Adrenal gland (tissue), 12 donors: Measurements from ENCODE around the gene CHN2. TPM values are rescaled to one million over a fixed set of nuclear protein-coding genes. Genes with fewer than 3 reads are reported as not detected.

Source experiments
- DNase-seq, 7 donors: peaks; one replicate each; pipeline ENCODE4 v3.0.0-alpha.2; 2019 to 2020
- H3K27ac ChIP-seq, 5 donors: fragments of 200-600 bp; sonication (generic) in 4 of 5; 1 replicate in 3 of 5; 2 replicates in 2 of 5; pipeline versions ENCODE4 v1.5.1 to v1.8.0; 2016 to 2020; ENCODE audit warnings: mild to moderate bottlenecking in 1 of 5
- H3K27me3 ChIP-seq: fragments of 200-600 bp; 2 replicates; pipeline ENCODE4 v1.8.0; 2021
- H3K36me3 ChIP-seq, 2 donors: fragments of 200-600 bp; replicated peaks in 1 of 2; 1 replicate in 1 of 2; 2 replicates in 1 of 2; pipeline versions ENCODE4 v1.5.1 to v1.8.0; 2018 to 2022
- H3K4me1 ChIP-seq, 2 donors: fragments of 200-600 bp; replicated peaks in 1 of 2; 1 replicate in 1 of 2; 2 replicates in 1 of 2; pipeline versions ENCODE4 v1.5.1 to v1.8.0; 2018 to 2021
- H3K4me3 ChIP-seq, 4 donors: fragments of 200-600 bp; sonication (generic) in 3 of 4; one replicate each; pipeline ENCODE4 v1.5.1; 2016 to 2018
- H3K9me3 ChIP-seq, 3 donors: fragments of 200-600 bp; sonication (generic) in 1 of 3; replicated peaks in 1 of 3; 1 replicate in 2 of 3; 2 replicates in 1 of 3; pipeline versions ENCODE4 v1.5.1 to v1.8.0; 2016 to 2021
- POLR2A ChIP-seq, 2 donors: fragments of 450-650 bp; IDR thresholded peaks; one replicate each; pipeline ENCODE4 v1.6.1; 2017; ENCODE audit warnings: antibody characterized with exemption in 2 of 2, mild to moderate bottlenecking in 2 of 2, moderate library complexity in 1 of 2
- WGBS, 4 donors: extraction: QIAGEN DNeasy Blood & Tissue Kit in 2 of 4; methylation state at CpG; one replicate each; pipeline versions ENCODE4 v1.1.5 to v1.1.7; 2013 to 2017; 5-methylcytosine and 5-hydroxymethylcytosine counted together
- intact Hi-C, 2 donors: fragments of 100-400 bp; cut with DNase I; formaldehyde crosslinking; loops; one replicate each; pipeline versions ENCODE4 v1.14.1 to v1.15.0; 2022 to 2023
- polyA plus RNA-seq, 3 donors: library from polyadenylated mRNA; stranded (reverse); fragments of 200-250 nt in 2 of 3; fragments of 350-450 nt in 1 of 3; fragmentation: Illumina TruSeq in 1 of 3; extraction: RNeasy Lipid Tissue Mini Kit (QIAGEN cat#74804) in 1 of 3; gene quantifications; one replicate each; pipeline ENCODE4 v1.2.3, GENCODE V29; 2013 to 2014
- total RNA-seq, 9 donors: library from RNA; depleted of rRNA in 4 of 9; stranded (reverse); fragments of >200 nt in 4 of 9; fragments of 120-200 nt in 1 of 9; fragmentation: NEBNext Ultra II Directional in 1 of 9; extraction: Animal tissue kit (Norgen Biotek cat#: 25700) in 1 of 9; gene quantifications; one replicate each; pipeline versions ENCODE4 v1.1.0 to v1.2.4, GENCODE V29; 2013 to 2023
- TF ChIP-seq, protein P1 (sequence below), 6 experiments: fragments of 450-650 bp in 4 of 6; fragments of 200-600 bp in 2 of 6; sonication (generic) in 1 of 6; IDR thresholded peaks; 1 replicate in 5 of 6; 2 replicates in 1 of 6; pipeline versions ENCODE4 v1.5.1 to v1.8.0; 2016 to 2021; ENCODE audit warnings: antibody characterized with exemption in 6 of 6, mild to moderate bottlenecking in 2 of 6, moderate library complexity in 1 of 6
- donor health status: healthy with polysubstance abuse.
- donor health status: Bipolar disorder and iron deficiency.
- donor health status: DM: yes; HTN: yes; CAD: no.
- donor health status: DM: no; HTN: no; CAD: no.
- donor health status: DM: no; HTN: no; CAD: no.
- donor health status: DM: yes; HTN: yes; CAD: no.

The CHN2 gene
- total and polyA plus RNA-seq, 12 donors = 2.7 to 35.4 (median 11.5) TPM

DNA sequence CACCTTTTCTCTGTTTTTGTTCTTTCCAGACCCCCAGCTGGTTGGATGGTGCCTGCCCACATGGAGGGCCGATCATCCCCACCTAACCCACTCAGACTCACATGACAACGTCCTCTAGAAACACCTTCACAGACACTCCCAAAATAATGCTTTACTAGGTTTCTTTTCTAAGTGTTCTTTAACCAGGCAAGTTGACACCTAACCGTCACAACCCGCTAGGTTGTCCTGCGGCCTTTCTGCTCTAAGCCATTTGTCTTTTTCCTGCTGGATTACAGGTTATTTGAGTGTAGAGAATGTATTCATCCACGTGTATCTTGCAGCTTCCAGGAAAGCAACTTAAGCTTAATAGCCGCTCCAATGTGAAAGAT lies 54.8 kb downstream of the CHN2 start:
- no peak overlapping the region for H3K4me3 ChIP-seq
- H3K27ac ChIP-seq = peak overlapping the region in 1 of 5 donors; percentile 74
- WGBS, 4 donors = 89 to 96% (median 93%) methylated on average over 7 of the region's 7 CpGs
- no peaks in the 10 kb centered on the region for H3K36me3 ChIP-seq
- peaks cover 10 to 13% of the 10 kb centered on the region in 2 donors for H3K4me1 ChIP-seq
- intact Hi-C loops = no loop called here
- no peak for TF ChIP-seq POLR2A (IDR thresholded peaks at IDR 0.05)
- H3K9me3 ChIP-seq = no peaks in the 10 kb centered on the region
- no peaks in the 10 kb centered on the region for H3K27me3 ChIP-seq
- no peak for DNase-seq

DNA sequence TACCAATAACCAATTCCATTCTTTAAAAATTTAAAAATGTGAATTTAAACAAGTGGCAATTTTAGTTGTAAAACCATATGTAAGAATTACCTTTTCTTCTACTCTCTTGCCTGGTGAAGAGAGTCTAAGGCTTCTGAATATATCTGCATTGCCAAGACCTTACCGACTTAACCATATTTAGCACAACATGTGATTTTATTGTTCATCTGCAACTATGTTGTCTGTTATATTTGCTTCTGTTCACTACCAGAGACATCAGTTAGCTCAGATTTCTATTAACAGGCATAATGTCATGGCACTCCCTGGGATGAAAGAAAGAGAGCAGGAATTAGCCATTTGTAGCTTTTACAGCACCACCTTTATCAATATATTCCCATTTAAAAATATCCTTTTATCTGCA lies 55.3 kb downstream of the CHN2 start:
- H3K4me3 ChIP-seq = no peak overlapping the region
- no peaks in the 10 kb centered on the region for H3K9me3 ChIP-seq
- H3K27me3 ChIP-seq = no peaks in the 10 kb centered on the region
- no peak for DNase-seq
- no peak for TF ChIP-seq POLR2A (IDR thresholded peaks at IDR 0.05)
- TF ChIP-seq, protein P1, sequence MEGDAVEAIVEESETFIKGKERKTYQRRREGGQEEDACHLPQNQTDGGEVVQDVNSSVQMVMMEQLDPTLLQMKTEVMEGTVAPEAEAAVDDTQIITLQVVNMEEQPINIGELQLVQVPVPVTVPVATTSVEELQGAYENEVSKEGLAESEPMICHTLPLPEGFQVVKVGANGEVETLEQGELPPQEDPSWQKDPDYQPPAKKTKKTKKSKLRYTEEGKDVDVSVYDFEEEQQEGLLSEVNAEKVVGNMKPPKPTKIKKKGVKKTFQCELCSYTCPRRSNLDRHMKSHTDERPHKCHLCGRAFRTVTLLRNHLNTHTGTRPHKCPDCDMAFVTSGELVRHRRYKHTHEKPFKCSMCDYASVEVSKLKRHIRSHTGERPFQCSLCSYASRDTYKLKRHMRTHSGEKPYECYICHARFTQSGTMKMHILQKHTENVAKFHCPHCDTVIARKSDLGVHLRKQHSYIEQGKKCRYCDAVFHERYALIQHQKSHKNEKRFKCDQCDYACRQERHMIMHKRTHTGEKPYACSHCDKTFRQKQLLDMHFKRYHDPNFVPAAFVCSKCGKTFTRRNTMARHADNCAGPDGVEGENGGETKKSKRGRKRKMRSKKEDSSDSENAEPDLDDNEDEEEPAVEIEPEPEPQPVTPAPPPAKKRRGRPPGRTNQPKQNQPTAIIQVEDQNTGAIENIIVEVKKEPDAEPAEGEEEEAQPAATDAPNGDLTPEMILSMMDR (IDR thresholded peaks at IDR 0.05) = no peak
- no peak overlapping the region for H3K27ac ChIP-seq
- intact Hi-C loops = no loop called here
- WGBS, 4 donors = 79 to 96% (median 87%) methylated on average over 1 of the region's 1 CpG
- no peaks in the 10 kb centered on the region for H3K36me3 ChIP-seq
- H3K4me1 ChIP-seq = peaks cover 14 to 16% of the 10 kb centered on the region in 2 donors

DNA sequence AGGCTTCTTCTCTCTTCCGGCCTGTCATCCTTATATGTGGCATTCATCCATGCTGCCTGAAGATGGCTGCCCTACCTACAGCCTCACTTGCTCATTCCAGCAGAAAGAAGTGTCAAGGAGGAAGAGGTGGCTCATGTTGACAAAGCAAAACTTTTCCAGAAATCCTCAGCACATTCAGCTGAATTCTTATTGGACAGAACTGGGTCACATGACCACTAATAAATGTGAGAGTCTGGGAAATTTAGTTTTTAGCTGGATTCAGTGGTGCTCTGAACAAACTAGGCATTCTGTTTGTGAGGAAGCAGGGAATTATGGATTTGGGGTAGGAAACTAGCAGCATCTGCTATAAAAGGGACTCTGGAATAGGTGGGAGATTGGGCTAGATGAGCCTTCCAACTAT lies 58.6 kb downstream of the CHN2 start:
- Histone ChIP-seq H3K4me3 (no peak overlapping the region), H3K4me1 (peaks cover 14 to 20% of the 10 kb centered on the region in 2 donors), H3K27me3 (no peaks in the 10 kb centered on the region), H3K27ac (no peak overlapping the region), H3K36me3 (no peaks in the 10 kb centered on the region), H3K9me3 (no peaks in the 10 kb centered on the region)
- no peak for TF ChIP-seq POLR2A (IDR thresholded peaks at IDR 0.05)
- TF ChIP-seq, protein P1 (IDR thresholded peaks at IDR 0.05) = no peak
- 92 to 100% (median 98%) methylated on average over 1 of the region's 1 CpG for WGBS, 4 donors
- DNase-seq = no peak
- intact Hi-C loops = no loop called here

DNA sequence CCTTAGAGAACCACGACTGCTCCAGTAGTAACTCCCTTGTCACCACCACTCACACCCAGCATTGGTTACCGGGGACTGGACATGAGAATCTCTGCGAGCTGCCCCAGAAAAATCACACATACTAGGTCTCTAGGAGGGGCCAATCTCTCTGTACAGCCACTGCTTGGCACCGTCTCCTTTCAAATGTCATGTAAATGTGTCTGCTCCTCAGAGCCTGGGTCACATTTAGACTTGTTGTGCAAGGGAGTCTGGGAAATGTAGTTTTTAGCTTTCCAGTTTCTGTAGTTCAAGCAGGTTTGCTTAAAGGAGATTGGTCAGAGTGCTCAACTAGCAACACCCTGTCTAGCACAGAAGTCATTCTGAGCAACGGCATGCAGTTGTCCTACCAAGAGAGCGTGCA lies 60.0 kb downstream of the CHN2 start:
- Histone ChIP-seq H3K36me3 (no peaks in the 10 kb centered on the region), H3K9me3 (no peaks in the 10 kb centered on the region), H3K4me1 (peaks cover 14 to 20% of the 10 kb centered on the region in 2 donors), H3K4me3 (no peak overlapping the region), H3K27me3 (no peaks in the 10 kb centered on the region), H3K27ac (peak overlapping the region in 1 of 5 donors; percentile 37)
- intact Hi-C loops = no loop called here
- DNase-seq = no peak
- 82 to 88% (median 85%) methylated on average over 6 of the region's 6 CpGs for WGBS, 4 donors
- TF ChIP-seq POLR2A (IDR thresholded peaks at IDR 0.05) = no peak
- TF ChIP-seq, protein P1 (IDR thresholded peaks at IDR 0.05) = no peak

DNA sequence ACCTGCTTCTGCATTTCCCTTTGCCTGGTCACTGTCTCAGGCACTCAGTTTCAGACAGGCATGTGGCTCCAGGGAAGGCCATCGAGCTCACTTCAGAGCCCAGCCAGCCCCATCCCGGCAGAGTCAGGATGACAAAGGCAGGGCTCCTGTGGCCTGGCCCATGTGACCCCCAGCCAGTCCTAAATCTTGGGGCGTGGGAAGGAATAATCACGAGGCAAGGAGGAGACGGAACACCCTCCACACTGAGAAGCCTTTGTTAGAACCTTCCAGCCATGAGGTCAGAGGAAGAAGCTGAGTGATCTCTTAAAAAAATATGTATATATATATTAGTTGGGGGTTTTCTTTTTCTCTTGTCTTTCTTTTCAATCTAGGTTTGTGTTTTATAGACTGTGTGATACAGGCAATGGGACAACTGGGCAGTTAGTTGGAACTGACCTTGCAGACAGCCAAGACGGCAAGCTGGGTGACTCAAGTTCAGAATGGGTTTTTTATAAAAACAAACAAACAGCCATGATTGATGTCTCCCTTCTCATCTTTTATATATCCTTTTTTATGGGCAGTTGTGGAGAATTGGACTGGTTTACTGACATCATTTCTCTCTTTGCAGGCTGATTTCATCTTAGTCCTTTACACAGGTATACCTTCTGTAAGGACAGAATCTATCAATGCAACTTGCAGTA lies 60.8 kb downstream of the CHN2 start:
- Histone ChIP-seq H3K4me3 (no peak overlapping the region), H3K4me1 (peaks cover 14 to 20% of the 10 kb centered on the region in 2 donors), H3K36me3 (no peaks in the 10 kb centered on the region), H3K27ac (peak overlapping the region in 2 of 5 donors; percentile 2 to 37), H3K27me3 (no peaks in the 10 kb centered on the region), H3K9me3 (no peaks in the 10 kb centered on the region)
- intact Hi-C loops = no loop called here
- 38 to 47% (median 42%) methylated on average over 6 of the region's 6 CpGs for WGBS, 4 donors
- TF ChIP-seq, protein P1 (IDR thresholded peaks at IDR 0.05) = no peak
- TF ChIP-seq POLR2A (IDR thresholded peaks at IDR 0.05) = no peak
- DNase-seq = peak in 5 of 7 donors; percentile 54 to 65 (median 59)
